ENCODE data around the gene SYTL2.

The SYTL2 gene

GRCh38 chr11:85826116-85826855 is 15.3 kb upstream of the SYTL2 start:
- in situ Hi-C loops (cut with MboI; ENCODE audit: low pct_unique_long_range_greater_than_20kb, low sequenced_read_pairs, unreplicated experiment) = no loop called here
- TF ChIP-seq CTCF (IDR thresholded peaks at IDR 0.05; ENCODE audit: extremely low read depth, insufficient read depth, missing control alignments) = peak; percentile 41
- no peak for DNase-seq (ENCODE audit: low spot score)

GRCh38 chr11:85825616-85826015 is 14.7 kb upstream of the SYTL2 start:
- no peak for TF ChIP-seq CTCF (IDR thresholded peaks at IDR 0.05; ENCODE audit: extremely low read depth, insufficient read depth, missing control alignments)
- DNase-seq (ENCODE audit: low spot score) = no peak
- in situ Hi-C loops (cut with MboI; ENCODE audit: low pct_unique_long_range_greater_than_20kb, low sequenced_read_pairs, unreplicated experiment) = no loop called here

- no peak for TF ChIP-seq CTCF (IDR thresholded peaks at IDR 0.05; ENCODE audit: extremely low read depth, insufficient read depth, missing control alignments)
- DNase-seq (ENCODE audit: low spot score) = no peak
- in situ Hi-C loops (cut with MboI; ENCODE audit: low pct_unique_long_range_greater_than_20kb, low sequenced_read_pairs, unreplicated experiment) = no loop called here
Observed at GRCh38 chr11:85823816-85824215, 12.9 kb upstream of the SYTL2 start.

- no peak for DNase-seq (ENCODE audit: low spot score)
- TF ChIP-seq CTCF (IDR thresholded peaks at IDR 0.05; ENCODE audit: extremely low read depth, insufficient read depth, missing control alignments) = no peak
- in situ Hi-C loops (cut with MboI; ENCODE audit: low pct_unique_long_range_greater_than_20kb, low sequenced_read_pairs, unreplicated experiment) = no loop called here
Observed at GRCh38 chr11:85822814-85823213, 11.9 kb upstream of the SYTL2 start.

GRCh38 chr11:85821636-85822035 is 10.7 kb upstream of the SYTL2 start:
- no peak for TF ChIP-seq CTCF (IDR thresholded peaks at IDR 0.05; ENCODE audit: extremely low read depth, insufficient read depth, missing control alignments)
- DNase-seq (ENCODE audit: low spot score) = no peak
- in situ Hi-C loops (cut with MboI; ENCODE audit: low pct_unique_long_range_greater_than_20kb, low sequenced_read_pairs, unreplicated experiment) = no loop called here

GRCh38 chr11:85819441-85819840 is 8.5 kb upstream of the SYTL2 start:
- DNase-seq (ENCODE audit: low spot score) = no peak
- in situ Hi-C loops (cut with MboI; ENCODE audit: low pct_unique_long_range_greater_than_20kb, low sequenced_read_pairs, unreplicated experiment) = no loop called here
- no peak for TF ChIP-seq CTCF (IDR thresholded peaks at IDR 0.05; ENCODE audit: extremely low read depth, insufficient read depth, missing control alignments)

All from GM13977 (cell line).